Neural cell (in vitro differentiated cells): ENCODE results near the gene APBB2. TPM values are rescaled to one million over a fixed set of nuclear protein-coding genes. Genes with fewer than 3 reads are reported as not detected.

Experiments
- H2AFZ ChIP-seq: fragments of 200-600, 300-800 bp; sonication (generic), shearing (Covaris generic); 2 replicates; pipeline ENCODE4 v1.6.0; 2014; ENCODE audit warnings: low read depth, mild to moderate bottlenecking, antibody characterized with exemption, low read length, moderate library complexity
- H3F3A ChIP-seq: fragments of 200-600 bp; shearing (Covaris generic); 2 replicates; pipeline ENCODE4 v1.6.1; 2016; ENCODE audit warnings: mild to moderate bottlenecking, moderate library complexity, mixed read lengths, antibody characterized with exemption, low read length; ENCODE audit not compliant: insufficient read depth, poor library complexity, severe bottlenecking
- H3K27ac ChIP-seq: fragments of 200-600, 300-800 bp; sonication (generic), shearing (Covaris generic); 2 replicates; pipeline ENCODE4 v1.5.1; 2014; ENCODE audit warnings: mild to moderate bottlenecking, low read length, moderate library complexity
- H3K27me3 ChIP-seq: fragments of 300-800, 200-600 bp; sonication (generic), shearing (Covaris generic); 2 replicates; pipeline ENCODE4 v1.6.0; 2014; ENCODE audit warnings: mild to moderate bottlenecking, low read depth, low read length, moderate library complexity; ENCODE audit not compliant: insufficient read depth
- H3K36me3 ChIP-seq: fragments of 300-800, 200-600 bp; sonication (generic), shearing (Covaris generic); 2 replicates; pipeline ENCODE4 v1.5.1; 2014; ENCODE audit warnings: mild to moderate bottlenecking, antibody characterized with exemption, low read length, moderate library complexity; ENCODE audit not compliant: insufficient read depth
- H3K4me2 ChIP-seq: fragments of 300-800, 200-600 bp; sonication (generic), shearing (Covaris generic); 2 replicates; pipeline ENCODE4 v1.6.0; 2014; ENCODE audit warnings: mild to moderate bottlenecking, low read length
- H3K4me3 ChIP-seq: fragments of 300-800, 200-600 bp; sonication (generic), shearing (Covaris generic); 2 replicates; pipeline ENCODE4 v1.5.1; 2014; ENCODE audit warnings: mild to moderate bottlenecking, low read length, moderate library complexity
- H3K79me2 ChIP-seq: fragments of 200-600 bp; shearing (Covaris generic); replicated peaks from 2 replicates; pipeline ENCODE4 v1.6.0; 2014; ENCODE audit warnings: mild to moderate bottlenecking, low read length, moderate library complexity; ENCODE audit not compliant: insufficient read depth
- H3K9ac ChIP-seq: fragments of 300-800, 200-600 bp; sonication (generic), shearing (Covaris generic); 2 replicates; pipeline ENCODE4 v1.6.1; 2016; ENCODE audit warnings: mild to moderate bottlenecking, low read length, mixed read lengths
- H3K9me2 ChIP-seq: fragments of 200-600 bp; shearing (Covaris generic); 2 replicates; pipeline ENCODE4 v1.6.1; 2016; ENCODE audit warnings: mild to moderate bottlenecking, low read length, mixed read lengths; ENCODE audit not compliant: insufficient read depth
- H3K9me3 ChIP-seq: fragments of 200-600, 300-800 bp; sonication (generic), shearing (Covaris generic); 2 replicates; pipeline ENCODE4 v1.6.1; 2016; ENCODE audit warnings: mild to moderate bottlenecking, mixed run types, low read length, moderate library complexity, mixed read lengths
- H4K20me1 ChIP-seq: fragments of 200-600 bp; shearing (Covaris generic); 2 replicates; pipeline ENCODE4 v1.6.1; 2016; ENCODE audit warnings: mild to moderate bottlenecking, mixed run types; ENCODE audit not compliant: insufficient read depth
- CTCF ChIP-seq: fragments of 450-650 bp; IDR thresholded peaks from 2 replicates; pipeline ENCODE4 v1.5.1; 2014; ENCODE audit warnings: antibody characterized with exemption, mild to moderate bottlenecking, moderate library complexity; ENCODE audit not compliant: poor library complexity, severe bottlenecking
- EP300 ChIP-seq: fragments of 450-650 bp; conservative IDR thresholded peaks from 2 replicates; pipeline ENCODE4 v1.6.1; 2014; ENCODE audit warnings: antibody characterized with exemption, mild to moderate bottlenecking, moderate library complexity; ENCODE audit not compliant: poor library complexity, severe bottlenecking
- EZH2 ChIP-seq: fragments of 200-600, 300-800 bp; shearing (Covaris generic), sonication (generic); IDR thresholded peaks from 2 replicates; pipeline ENCODE4 v1.6.1; 2014; ENCODE audit warnings: antibody characterized with exemption, low read length, borderline replicate concordance, mild to moderate bottlenecking; ENCODE audit not compliant: insufficient read depth, poor library complexity, severe bottlenecking
- MXI1 ChIP-seq: fragments of 450-650 bp; conservative IDR thresholded peaks from 2 replicates; pipeline ENCODE4 v1.6.1; 2014; ENCODE audit warnings: antibody characterized with exemption, mild to moderate bottlenecking; ENCODE audit not compliant: poor library complexity, severe bottlenecking
- RAD21 ChIP-seq: fragments of 450-650 bp; conservative IDR thresholded peaks from 2 replicates; pipeline ENCODE4 v1.6.1; 2014; ENCODE audit warnings: antibody characterized with exemption, mild to moderate bottlenecking, moderate library complexity
- REST ChIP-seq: IDR thresholded peaks from 2 replicates; pipeline ENCODE4 v1.6.1; 2012; ENCODE audit warnings: borderline replicate concordance
- TAF1 ChIP-seq: IDR thresholded peaks from 2 replicates; pipeline ENCODE4 v1.6.1; 2012; ENCODE audit warnings: low read depth
- polyA plus RNA-seq: library from polyadenylated mRNA; depleted of rRNA; stranded (reverse); fragments of >200 nt; gene quantifications from 2 replicates; pipeline ENCODE4 v1.2.3, GENCODE V29; 2014

APBB2 gene
- polyA plus RNA-seq, 1 donor from 2014 or later, result 41.9 TPM

GRCh38 chr4:40931841-40932240, 282.5 kb downstream of the APBB2 start (continued):
- TF ChIP-seq REST, result no peak

- H3K36me3 ChIP-seq, result no peaks in the 10 kb centered on the region
- H3K27ac ChIP-seq, result no peak overlapping the region
- no peak overlapping the region for H3K4me3 ChIP-seq
- no peaks in the 10 kb centered on the region for H3K9me3 ChIP-seq
- H3K79me2 ChIP-seq, result no peaks in the 10 kb centered on the region
- H3F3A ChIP-seq, result no peaks in the 10 kb centered on the region
- no peaks in the 10 kb centered on the region for H3K27me3 ChIP-seq
- TF ChIP-seq EP300, result no peak
- TF ChIP-seq REST, result no peak
- TF ChIP-seq MXI1, result no peak
- TF ChIP-seq EZH2, result no peak
- H3K4me2 ChIP-seq, result no peak overlapping the region
- no peaks in the 10 kb centered on the region for H3K9me2 ChIP-seq
- no peak overlapping the region for H3K9ac ChIP-seq
- H2AFZ ChIP-seq, result no peak overlapping the region
- no peaks in the 10 kb centered on the region for H4K20me1 ChIP-seq
These were observed 283.1 kb downstream of the APBB2 start for GRCh38 chr4:40931238-40931637.

GRCh38 chr4:40927074-40927473, 287.3 kb downstream of the APBB2 start:
- H3K79me2 ChIP-seq, result no peaks in the 10 kb centered on the region
- H3K9ac ChIP-seq, result no peak overlapping the region
- no peaks in the 10 kb centered on the region for H3K36me3 ChIP-seq
- H4K20me1 ChIP-seq, result no peaks in the 10 kb centered on the region
- no peaks in the 10 kb centered on the region for H3K9me3 ChIP-seq
- H3K27me3 ChIP-seq, result no peaks in the 10 kb centered on the region
- H3K4me3 ChIP-seq, result no peak overlapping the region
- H2AFZ ChIP-seq, result no peak overlapping the region
- no peak overlapping the region for H3K4me2 ChIP-seq
- H3K27ac ChIP-seq, result no peak overlapping the region
- TF ChIP-seq RAD21 (no peak), TAF1 (no peak), CTCF (no peak), REST (no peak), EZH2 (no peak)
- H3K9me2 ChIP-seq, result no peaks in the 10 kb centered on the region
- no peaks in the 10 kb centered on the region for H3F3A ChIP-seq
